DND-41 (cell line): ENCODE measurements around the gene PSORS1C1.
"Not testable (repeated sequence)": the region's sequence is repeated elsewhere in the genome, so short reads cannot be mapped to it uniquely, and the experiment has no call there.

ENCODE experiments used
- EZH2 ChIP-seq: IDR thresholded peaks from 3 replicates; pipeline ENCODE4 v1.6.1; 2012; ENCODE audit warnings: borderline replicate concordance, low read depth, mild to moderate bottlenecking, moderate library complexity, low read length, inconsistent platforms; ENCODE audit not compliant: severe bottlenecking
- TF ChIP-seq, protein P1 (sequence below): IDR thresholded peaks from 2 replicates; pipeline ENCODE4 v1.5.1; 2012; ENCODE audit warnings: borderline replicate concordance, low read length, moderate library complexity, mild to moderate bottlenecking; ENCODE audit not compliant: poor library complexity, severe bottlenecking; ENCODE audit errors: extremely low read depth

DNA sequence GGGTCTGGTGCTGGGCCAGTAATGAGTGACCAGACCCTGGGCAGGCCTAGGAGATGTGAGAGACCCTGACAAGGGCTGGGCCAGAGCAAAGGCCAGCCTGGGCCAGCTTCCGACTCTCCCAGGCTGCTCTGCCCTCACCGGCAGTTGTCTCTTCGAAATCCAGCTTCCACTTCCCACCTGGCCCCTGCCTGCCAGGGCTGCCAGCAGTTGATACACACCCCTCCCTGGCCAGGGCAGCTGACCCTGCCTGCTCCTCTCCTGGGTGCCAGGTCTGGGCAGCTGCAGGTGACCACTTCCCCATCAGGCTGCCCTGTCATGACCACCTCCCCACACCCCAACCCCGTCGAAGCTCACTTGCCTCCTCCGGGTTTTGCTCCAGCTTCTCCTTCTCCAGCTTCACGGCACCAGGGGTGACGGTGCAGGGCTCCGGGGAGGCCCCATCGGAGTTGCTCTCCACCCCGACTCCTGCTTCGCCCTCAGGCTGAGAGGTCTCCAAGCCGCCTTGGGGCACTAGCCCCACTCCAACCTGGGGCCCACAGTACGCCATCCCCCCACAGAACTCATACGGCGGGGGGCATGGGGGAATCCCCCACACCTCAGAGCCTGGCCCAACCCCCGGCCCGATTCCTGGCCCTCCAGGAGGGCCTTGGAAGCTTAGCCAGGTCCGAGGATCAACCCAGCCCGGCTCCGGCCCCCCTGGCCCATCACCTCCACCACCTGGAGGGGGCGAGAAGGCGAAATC lies 55.4 kb downstream of the PSORS1C1 start:
- TF ChIP-seq, protein P1, sequence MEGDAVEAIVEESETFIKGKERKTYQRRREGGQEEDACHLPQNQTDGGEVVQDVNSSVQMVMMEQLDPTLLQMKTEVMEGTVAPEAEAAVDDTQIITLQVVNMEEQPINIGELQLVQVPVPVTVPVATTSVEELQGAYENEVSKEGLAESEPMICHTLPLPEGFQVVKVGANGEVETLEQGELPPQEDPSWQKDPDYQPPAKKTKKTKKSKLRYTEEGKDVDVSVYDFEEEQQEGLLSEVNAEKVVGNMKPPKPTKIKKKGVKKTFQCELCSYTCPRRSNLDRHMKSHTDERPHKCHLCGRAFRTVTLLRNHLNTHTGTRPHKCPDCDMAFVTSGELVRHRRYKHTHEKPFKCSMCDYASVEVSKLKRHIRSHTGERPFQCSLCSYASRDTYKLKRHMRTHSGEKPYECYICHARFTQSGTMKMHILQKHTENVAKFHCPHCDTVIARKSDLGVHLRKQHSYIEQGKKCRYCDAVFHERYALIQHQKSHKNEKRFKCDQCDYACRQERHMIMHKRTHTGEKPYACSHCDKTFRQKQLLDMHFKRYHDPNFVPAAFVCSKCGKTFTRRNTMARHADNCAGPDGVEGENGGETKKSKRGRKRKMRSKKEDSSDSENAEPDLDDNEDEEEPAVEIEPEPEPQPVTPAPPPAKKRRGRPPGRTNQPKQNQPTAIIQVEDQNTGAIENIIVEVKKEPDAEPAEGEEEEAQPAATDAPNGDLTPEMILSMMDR: not testable (repeated sequence)
- TF ChIP-seq EZH2: not testable (repeated sequence)
